Thymus (tissue), 11 donors: ENCODE results near the gene ITGA5. TPM values are rescaled to one million over a fixed set of nuclear protein-coding genes. Genes with fewer than 3 reads are reported as not detected.

Source experiments
- DNase-seq, 9 donors: peaks; one replicate each; pipeline ENCODE4 v3.0.0-alpha.2; 2013; ENCODE audit warnings: low spot score in 9 of 9, low read depth in 6 of 9, missing footprints in 1 of 9
- H3K27ac ChIP-seq, 2 donors: one replicate each; pipeline ENCODE4 v1.5.1; 2013; ENCODE audit warnings: control low read depth in 1 of 2, low read depth in 1 of 2, low read length in 1 of 2, mild to moderate bottlenecking in 1 of 2, moderate library complexity in 1 of 2
- H3K27me3 ChIP-seq, 2 donors: one replicate each; pipeline ENCODE4 v1.5.1; 2013; ENCODE audit warnings: low read length in 1 of 2; ENCODE audit not compliant: control insufficient read depth in 2 of 2, insufficient read depth in 1 of 2
- H3K36me3 ChIP-seq, 2 donors: one replicate each; pipeline ENCODE4 v1.5.1; 2013; ENCODE audit warnings: low read length in 1 of 2, mild to moderate bottlenecking in 1 of 2, moderate library complexity in 1 of 2; ENCODE audit not compliant: control insufficient read depth in 2 of 2, insufficient read depth in 2 of 2
- H3K4me1 ChIP-seq, 2 donors: one replicate each; pipeline ENCODE4 v1.5.1; 2013; ENCODE audit warnings: low read length in 2 of 2; ENCODE audit not compliant: control insufficient read depth in 2 of 2, insufficient read depth in 2 of 2
- H3K4me3 ChIP-seq, 2 donors: one replicate each; pipeline ENCODE4 v1.5.1; 2013; ENCODE audit warnings: low read length in 2 of 2, control low read depth in 1 of 2, mild to moderate bottlenecking in 1 of 2
- H3K9me3 ChIP-seq, 2 donors: one replicate each; pipeline ENCODE4 v1.5.1; 2013; ENCODE audit warnings: low read length in 1 of 2, mild to moderate bottlenecking in 1 of 2; ENCODE audit not compliant: control insufficient read depth in 2 of 2, insufficient read depth in 1 of 2
- WGBS: extraction: QIAGEN DNeasy Blood & Tissue Kit; methylation state at CpG from one replicate; pipeline ENCODE4 v1.1.7; 2013; 5-methylcytosine and 5-hydroxymethylcytosine counted together
- polyA plus RNA-seq: library from polyadenylated mRNA; stranded (reverse); fragments of 200-250 nt; gene quantifications from one replicate; pipeline ENCODE4 v1.2.3, GENCODE V29; 2013
- total RNA-seq: library from RNA; stranded (reverse); fragments of 120-200 nt; gene quantifications from one replicate; pipeline ENCODE4 v1.2.4, GENCODE V29; 2013
- donor health status: healthy.

ITGA5 gene
- total and polyA plus RNA-seq, 2 donors = 16.7 to 25.0 TPM

GRCh38 chr12:54389607-54390175 is 29.4 kb downstream of the ITGA5 start:
- no peaks in the 10 kb centered on the region for H3K9me3 ChIP-seq
- no peaks in the 10 kb centered on the region for H3K27me3 ChIP-seq
- 94% methylated on average over 5 of the region's 5 CpGs for WGBS
- peaks cover 10 to 65% of the 10 kb centered on the region in 2 donors for H3K4me1 ChIP-seq
- peak overlapping the region in 1 of 2 donors; percentile 68 for H3K4me3 ChIP-seq
- no peak overlapping the region for H3K27ac ChIP-seq
- peaks cover 0 to 5% of the 10 kb centered on the region in 2 donors for H3K36me3 ChIP-seq
- DNase-seq = no peak

GRCh38 chr12:54389134-54389508 is 29.9 kb downstream of the ITGA5 start:
- H3K36me3 ChIP-seq = no peaks in the 10 kb centered on the region
- no peaks in the 10 kb centered on the region for H3K27me3 ChIP-seq
- WGBS = 93% methylated on average over 3 of the region's 3 CpGs
- H3K27ac ChIP-seq = no peak overlapping the region
- H3K9me3 ChIP-seq = no peaks in the 10 kb centered on the region
- H3K4me3 ChIP-seq = no peak overlapping the region
- peaks cover 10 to 62% of the 10 kb centered on the region in 2 donors for H3K4me1 ChIP-seq
- no peak for DNase-seq

DNA sequence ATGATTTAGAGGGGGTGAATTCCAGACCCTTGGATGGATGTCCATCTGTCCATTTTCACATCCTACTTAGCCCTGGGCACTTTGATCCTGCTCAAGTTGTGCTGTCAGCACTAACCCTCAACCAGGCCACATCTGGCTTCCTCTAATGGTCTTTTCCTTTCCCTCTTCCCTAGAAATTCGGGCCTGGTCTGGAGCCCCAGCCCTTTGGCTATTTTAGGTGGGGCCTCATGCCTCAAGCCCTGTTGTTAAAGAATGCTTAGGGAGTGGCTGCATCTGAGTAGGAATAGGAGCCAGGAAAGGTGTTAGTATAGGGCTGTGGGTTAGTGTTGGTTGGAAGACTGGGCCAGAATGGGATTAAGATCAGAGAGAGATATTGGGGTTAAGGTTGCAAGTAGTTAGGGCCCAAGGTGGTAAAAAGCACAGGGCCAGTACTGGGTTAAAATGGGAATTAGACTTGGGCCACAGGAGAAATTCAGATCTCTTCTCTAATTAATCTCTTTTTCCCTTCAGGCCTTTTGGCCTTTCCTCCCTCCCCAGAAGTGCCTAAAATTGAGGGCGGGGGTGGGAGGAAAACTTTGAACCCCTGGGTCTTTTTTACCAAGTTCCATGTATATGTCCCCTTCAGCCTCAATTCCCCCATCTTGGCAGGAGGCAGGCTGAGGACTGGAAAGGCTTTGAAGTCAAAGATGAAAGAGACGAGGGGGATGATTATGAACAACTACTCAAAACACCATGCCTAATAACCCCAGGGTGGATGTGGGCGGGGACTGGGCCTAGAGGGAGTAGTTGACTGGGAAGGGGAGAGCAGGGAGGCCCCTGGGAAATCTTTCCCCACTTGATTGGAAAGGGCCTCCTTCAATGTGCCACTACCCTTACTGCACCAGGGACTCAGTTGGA is 30.6 kb downstream of the ITGA5 start:
- no peak for DNase-seq
- no peaks in the 10 kb centered on the region for H3K9me3 ChIP-seq
- H3K4me1 ChIP-seq = peaks cover 10 to 56% of the 10 kb centered on the region in 2 donors
- no peak overlapping the region for H3K27ac ChIP-seq
- peaks cover 0 to 3% of the 10 kb centered on the region in 2 donors for H3K36me3 ChIP-seq
- H3K4me3 ChIP-seq = no peak overlapping the region
- no peaks in the 10 kb centered on the region for H3K27me3 ChIP-seq
- 69% methylated on average over 4 of the region's 4 CpGs for WGBS

DNA sequence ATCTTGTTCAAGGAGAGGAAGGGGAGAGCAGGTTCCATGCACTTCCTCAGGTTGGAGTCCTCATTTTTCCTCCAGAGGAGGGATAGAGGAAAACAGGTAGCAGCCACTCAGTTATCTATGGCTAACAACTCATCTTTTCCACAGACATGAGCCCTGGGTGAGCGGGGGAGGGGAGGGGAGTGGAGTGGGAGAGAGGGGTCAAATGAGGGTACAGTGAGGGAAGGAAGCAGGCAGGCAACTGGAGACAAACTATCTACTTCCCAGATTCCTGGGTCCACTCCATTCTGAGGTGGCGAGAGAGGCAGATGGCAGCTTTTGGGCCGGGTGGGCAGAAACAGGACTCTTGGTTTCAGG is 32.0 kb downstream of the ITGA5 start:
- Histone ChIP-seq H3K36me3 (peaks cover 0 to 3% of the 10 kb centered on the region in 2 donors), H3K4me3 (no peak overlapping the region), H3K4me1 (peaks cover 10 to 45% of the 10 kb centered on the region in 2 donors), H3K27ac (no peak overlapping the region), H3K27me3 (no peaks in the 10 kb centered on the region), H3K9me3 (no peaks in the 10 kb centered on the region)
- DNase-seq = no peak
- WGBS = 94% methylated on average over 3 of the region's 3 CpGs

- Histone ChIP-seq H3K36me3 (peaks cover 0 to 3% of the 10 kb centered on the region in 2 donors), H3K27me3 (no peaks in the 10 kb centered on the region), H3K27ac (no peak overlapping the region), H3K4me3 (no peak overlapping the region), H3K9me3 (no peaks in the 10 kb centered on the region), H3K4me1 (peaks cover 7 to 40% of the 10 kb centered on the region in 2 donors)
- WGBS = 95% methylated on average over 3 of the region's 3 CpGs
- no peak for DNase-seq
These were observed 32.5 kb downstream of the ITGA5 start for GRCh38 chr12:54386403-54387113.

GRCh38 chr12:54385251-54385914 is 33.7 kb downstream of the ITGA5 start:
- Histone ChIP-seq H3K4me3 (no peak overlapping the region), H3K9me3 (no peaks in the 10 kb centered on the region), H3K27ac (no peak overlapping the region), H3K36me3 (peaks cover 0 to 3% of the 10 kb centered on the region in 2 donors), H3K4me1 (peaks cover 5 to 32% of the 10 kb centered on the region in 2 donors), H3K27me3 (no peaks in the 10 kb centered on the region)
- WGBS = 91% methylated on average over 10 of the region's 10 CpGs
- no peak for DNase-seq

- Histone ChIP-seq H3K4me3 (no peak within 1 kb of the TSS), H3K27ac (no peak within 1 kb of the TSS), H3K27me3 (no peaks in the 10 kb centered on the region), H3K36me3 (peaks cover 0 to 3% of the 10 kb centered on the region in 2 donors), H3K9me3 (no peaks in the 10 kb centered on the region), H3K4me1 (peaks cover 0 to 27% of the 10 kb centered on the region in 2 donors)
- no peak for DNase-seq
- WGBS = 100% methylated on average over 1 of the region's 1 CpG
These were observed 34.5 kb downstream of the ITGA5 start, which contains the start of gene ZNF385A for GRCh38 chr12:54384591-54385041. ZNF385A (minus strand) TSS chr12:54384733; CDS start chr12:54384514, 219 bp downstream.

- Histone ChIP-seq H3K4me3 (no peak overlapping the region), H3K4me1 (peaks cover 0 to 18% of the 10 kb centered on the region in 2 donors), H3K36me3 (peaks cover 0 to 3% of the 10 kb centered on the region in 2 donors), H3K27me3 (peaks cover 0 to 12% of the 10 kb centered on the region in 2 donors), H3K9me3 (no peaks in the 10 kb centered on the region), H3K27ac (no peak overlapping the region)
- no peak for DNase-seq
- 98% methylated on average over 3 of the region's 3 CpGs for WGBS
These were observed 35.9 kb downstream of the ITGA5 start for GRCh38 chr12:54383041-54383609.
